ENCODE data around the gene FARS2. TPM values are rescaled to one million over a fixed set of nuclear protein-coding genes. Genes with fewer than 3 reads are reported as not detected.

FARS2 gene
- polyA plus RNA-seq, 1 experiment: 17.9 TPM

- TF ChIP-seq CTCF (IDR thresholded peaks at IDR 0.05; ENCODE audit: insufficient read depth, low read depth, low read length): peak; percentile 42
- ChIA-PET CTCF (interaction anchor here (0.9 to 2.2 kb wide), 3 partner anchors 9 to 160 kb away, joined by 3 to 12 read pairs (median 5); no protein-coding TSS in a partner anchor), POLR2A (no interaction called here)
- no peak for DNase-seq (ENCODE audit: low read depth)
- Histone ChIP-seq H3K4me3 (ENCODE audit: low read depth, low read length) (no peak overlapping the region), H3K36me3 (ENCODE audit: control insufficient read depth, insufficient read depth, low read length) (no peaks in the 10 kb centered on the region), H3K27me3 (ENCODE audit: control insufficient read depth, insufficient read depth, low read length) (no peaks in the 10 kb centered on the region)
These were observed 41.8 kb downstream of the FARS2 start for GRCh38 chr6:5302995-5303622.

- H3K4me3 ChIP-seq (ENCODE audit: low read depth, low read length): no peak overlapping the region
- H3K36me3 ChIP-seq (ENCODE audit: control insufficient read depth, insufficient read depth, low read length): no peaks in the 10 kb centered on the region
- POLR2A ChIA-PET: no interaction called here
- DNase-seq (ENCODE audit: low read depth): no peak
- no peaks in the 10 kb centered on the region for H3K27me3 ChIP-seq (ENCODE audit: control insufficient read depth, insufficient read depth, low read length)
- CTCF ChIA-PET: interaction anchor here (0.9 to 2.2 kb wide), 2 partner anchors 8 to 160 kb away, joined by 5 to 12 read pairs; no protein-coding TSS in a partner anchor
- TF ChIP-seq CTCF (IDR thresholded peaks at IDR 0.05; ENCODE audit: insufficient read depth, low read depth, low read length): no peak
These were observed 42.4 kb downstream of the FARS2 start for GRCh38 chr6:5303682-5304081.

GRCh38 chr6:5305968-5306626 lies 44.8 kb downstream of the FARS2 start:
- no peak for DNase-seq (ENCODE audit: low read depth)
- POLR2A ChIA-PET: interaction anchor here (0.6 kb wide), 1 partner anchor 18 kb away, joined by 3 read pairs; no protein-coding TSS in a partner anchor

GRCh38 chr6:5307058-5307457 lies 45.7 kb downstream of the FARS2 start:
- Histone ChIP-seq H3K36me3 (ENCODE audit: control insufficient read depth, insufficient read depth, low read length) (no peaks in the 10 kb centered on the region), H3K27me3 (ENCODE audit: control insufficient read depth, insufficient read depth, low read length) (no peaks in the 10 kb centered on the region), H3K4me3 (ENCODE audit: low read depth, low read length) (no peak overlapping the region)
- DNase-seq (ENCODE audit: low read depth): no peak
- no peak for TF ChIP-seq CTCF (IDR thresholded peaks at IDR 0.05; ENCODE audit: insufficient read depth, low read depth, low read length)
- POLR2A ChIA-PET: no interaction called here
- CTCF ChIA-PET: no interaction called here

More at GRCh38 chr6:5305968-5306626, 44.8 kb downstream of the FARS2 start:
- no peak for TF ChIP-seq CTCF (IDR thresholded peaks at IDR 0.05; ENCODE audit: insufficient read depth, low read depth, low read length)
- Histone ChIP-seq H3K4me3 (ENCODE audit: low read depth, low read length) (no peak overlapping the region), H3K27me3 (ENCODE audit: control insufficient read depth, insufficient read depth, low read length) (no peaks in the 10 kb centered on the region), H3K36me3 (ENCODE audit: control insufficient read depth, insufficient read depth, low read length) (no peaks in the 10 kb centered on the region)
- CTCF ChIA-PET: no interaction called here

GRCh38 chr6:5308066-5308465 lies 46.8 kb downstream of the FARS2 start:
- H3K36me3 ChIP-seq (ENCODE audit: control insufficient read depth, insufficient read depth, low read length): no peaks in the 10 kb centered on the region
- no peak for TF ChIP-seq CTCF (IDR thresholded peaks at IDR 0.05; ENCODE audit: insufficient read depth, low read depth, low read length)
- no peak overlapping the region for H3K4me3 ChIP-seq (ENCODE audit: low read depth, low read length)
- DNase-seq (ENCODE audit: low read depth): no peak
- H3K27me3 ChIP-seq (ENCODE audit: control insufficient read depth, insufficient read depth, low read length): no peaks in the 10 kb centered on the region
- ChIA-PET POLR2A (no interaction called here), CTCF (interaction anchor here (0.6 kb wide), 1 partner anchor 16 kb away, joined by 3 read pairs; no protein-coding TSS in a partner anchor)
